ENCODE results near the gene WDR13.
"Not testable (repeated sequence)": the region's sequence is repeated elsewhere in the genome, so short reads cannot be mapped to it uniquely, and the experiment has no call there.

Gene WDR13

GRCh38 chrX:48597353-48598264 is at the start of gene WDR13:
WDR13 (plus strand) TSS chrX:48597492; CDS start chrX:48597997, 505 bp downstream.
- DNase-seq: peak; percentile 83

GRCh38 chrX:48548871-48549270 is 48.4 kb upstream of the WDR13 start:
- DNase-seq: no peak

- not testable (repeated sequence) for DNase-seq
These were observed 41.5 kb upstream of the WDR13 start for GRCh38 chrX:48555731-48556325.

- DNase-seq: peak; percentile 53
These were observed 39.0 kb upstream of the WDR13 start for GRCh38 chrX:48558271-48558670.

- DNase-seq: no peak
These were observed 37.7 kb upstream of the WDR13 start for GRCh38 chrX:48559636-48560035.

- no peak for DNase-seq
These were observed 37.2 kb upstream of the WDR13 start for GRCh38 chrX:48560056-48560455.

GRCh38 chrX:48560681-48561080 is 36.6 kb upstream of the WDR13 start:
- DNase-seq: no peak

- DNase-seq: no peak
These were observed 27.3 kb upstream of the WDR13 start for GRCh38 chrX:48569958-48570357.

- DNase-seq: no peak
These were observed 23.5 kb upstream of the WDR13 start for GRCh38 chrX:48573690-48574269.

GRCh38 chrX:48574270-48575266 is 22.7 kb upstream of the WDR13 start, which contains the start of gene RBM3:
RBM3 (plus strand) TSS chrX:48574484; CDS start chrX:48575181, 697 bp downstream.
- peak; percentile 65 for DNase-seq

GRCh38 chrX:48575642-48576041 is 21.6 kb upstream of the WDR13 start:
- no peak for DNase-seq

GRCh38 chrX:48576108-48576507 is 21.2 kb upstream of the WDR13 start:
- DNase-seq: no peak

GRCh38 chrX:48578661-48579128 is 18.6 kb upstream of the WDR13 start:
- DNase-seq: no peak

GRCh38 chrX:48579259-48579658 is 18.0 kb upstream of the WDR13 start:
- DNase-seq: no peak

GRCh38 chrX:48580662-48581061 is 16.6 kb upstream of the WDR13 start:
- no peak for DNase-seq

GRCh38 chrX:48584698-48585097 is 12.6 kb upstream of the WDR13 start:
- DNase-seq: no peak

GRCh38 chrX:48589482-48590162 is 7.7 kb upstream of the WDR13 start:
- no peak for DNase-seq

- no peak for DNase-seq
These were observed 6.8 kb upstream of the WDR13 start for GRCh38 chrX:48590203-48591103.

GRCh38 chrX:48591255-48591791 is 6.0 kb upstream of the WDR13 start:
- DNase-seq: no peak

GRCh38 chrX:48592971-48593370 is 4.3 kb upstream of the WDR13 start:
- DNase-seq: no peak
